Measurements from ENCODE around the gene STRAP.
A peak's percentile ranks its signal among the peaks of the same experiment; 100 is the strongest.

Gene STRAP

DNA sequence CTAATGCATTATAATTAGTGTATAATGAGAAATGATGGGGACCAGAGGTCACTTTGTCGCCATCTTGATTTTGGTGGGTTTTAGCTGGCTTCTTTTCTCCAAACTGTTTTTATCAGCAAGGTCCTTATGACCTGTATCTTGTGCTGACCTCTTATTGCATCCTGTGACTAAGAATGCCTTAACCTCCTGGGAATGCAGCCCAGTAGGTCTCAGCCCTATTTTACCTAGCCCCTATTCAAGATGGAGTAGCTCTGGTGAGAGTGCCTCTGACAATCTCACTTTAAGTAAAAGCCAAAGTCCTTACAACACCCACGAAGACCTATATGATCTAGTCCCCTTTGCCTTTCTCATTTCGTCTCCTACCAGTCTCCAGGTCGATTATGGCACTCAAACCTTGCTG lies 28.3 kb upstream of the STRAP start:
- no peak overlapping the region for H3K4me3 ChIP-seq
- peaks cover 0 to 32% (median 5%) of the 10 kb centered on the region in 4 donors for H3K4me1 ChIP-seq
- no peak overlapping the region for H3K27ac ChIP-seq
- no peaks in the 10 kb centered on the region for H3K9me3 ChIP-seq
- intact Hi-C loops (cut with DNase I; ENCODE audit: low total_unique reads) = no loop called here
- H3K36me3 ChIP-seq = no peaks in the 10 kb centered on the region
- no peak for DNase-seq
- TF ChIP-seq, protein P1, sequence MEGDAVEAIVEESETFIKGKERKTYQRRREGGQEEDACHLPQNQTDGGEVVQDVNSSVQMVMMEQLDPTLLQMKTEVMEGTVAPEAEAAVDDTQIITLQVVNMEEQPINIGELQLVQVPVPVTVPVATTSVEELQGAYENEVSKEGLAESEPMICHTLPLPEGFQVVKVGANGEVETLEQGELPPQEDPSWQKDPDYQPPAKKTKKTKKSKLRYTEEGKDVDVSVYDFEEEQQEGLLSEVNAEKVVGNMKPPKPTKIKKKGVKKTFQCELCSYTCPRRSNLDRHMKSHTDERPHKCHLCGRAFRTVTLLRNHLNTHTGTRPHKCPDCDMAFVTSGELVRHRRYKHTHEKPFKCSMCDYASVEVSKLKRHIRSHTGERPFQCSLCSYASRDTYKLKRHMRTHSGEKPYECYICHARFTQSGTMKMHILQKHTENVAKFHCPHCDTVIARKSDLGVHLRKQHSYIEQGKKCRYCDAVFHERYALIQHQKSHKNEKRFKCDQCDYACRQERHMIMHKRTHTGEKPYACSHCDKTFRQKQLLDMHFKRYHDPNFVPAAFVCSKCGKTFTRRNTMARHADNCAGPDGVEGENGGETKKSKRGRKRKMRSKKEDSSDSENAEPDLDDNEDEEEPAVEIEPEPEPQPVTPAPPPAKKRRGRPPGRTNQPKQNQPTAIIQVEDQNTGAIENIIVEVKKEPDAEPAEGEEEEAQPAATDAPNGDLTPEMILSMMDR (IDR thresholded peaks at IDR 0.05) = no peak
- no peaks in the 10 kb centered on the region for H3K27me3 ChIP-seq

DNA sequence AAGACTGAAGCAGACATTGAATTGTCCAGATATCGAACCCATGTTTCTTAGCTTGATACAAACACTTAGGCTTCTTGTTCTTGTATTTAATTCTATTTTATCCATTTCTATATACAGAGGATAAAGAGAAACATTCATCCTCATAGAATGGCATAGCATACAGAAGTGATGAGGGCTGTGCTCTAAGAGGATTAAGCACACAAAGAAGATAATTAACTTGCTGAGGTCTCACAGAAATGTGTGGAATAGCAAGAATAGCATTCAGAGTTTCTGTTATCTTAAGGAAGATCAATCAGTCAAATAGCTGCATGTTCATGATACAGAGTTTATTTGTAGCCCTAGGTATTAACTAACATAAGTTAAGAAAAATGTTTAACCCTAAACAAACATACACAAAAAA lies 27.3 kb upstream of the STRAP start:
- Histone ChIP-seq H3K36me3 (no peaks in the 10 kb centered on the region), H3K27ac (no peak overlapping the region), H3K4me3 (no peak overlapping the region), H3K27me3 (no peaks in the 10 kb centered on the region), H3K9me3 (no peaks in the 10 kb centered on the region), H3K4me1 (peaks cover 0 to 38% (median 5%) of the 10 kb centered on the region in 4 donors)
- intact Hi-C loops (cut with DNase I; ENCODE audit: low total_unique reads) = loop anchor here (5.0 kb wide), 1 partner anchor 578 kb away; no protein-coding TSS in a partner anchor
- TF ChIP-seq, protein P1 (IDR thresholded peaks at IDR 0.05) = no peak
- no peak for DNase-seq

DNA sequence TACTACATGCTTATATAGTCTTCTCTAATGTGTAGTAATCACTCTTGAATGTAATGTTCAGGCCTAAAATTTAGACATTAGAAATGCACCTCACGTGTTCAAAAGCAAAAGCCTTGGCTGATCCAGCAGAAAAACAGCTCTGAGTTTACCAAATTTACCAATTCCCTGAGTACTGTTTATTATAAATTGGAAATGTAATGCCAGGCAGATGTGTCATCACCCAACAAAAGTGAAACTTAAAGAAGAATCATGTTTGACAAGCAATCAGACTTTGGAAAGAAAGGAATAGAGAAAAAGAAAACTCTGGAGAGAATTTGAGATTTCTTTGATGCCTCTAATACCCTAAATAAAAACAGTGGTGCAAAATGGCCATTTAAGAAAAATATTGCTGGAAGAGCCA lies 26.5 kb upstream of the STRAP start:
- DNase-seq = no peak
- intact Hi-C loops (cut with DNase I; ENCODE audit: low total_unique reads) = loop anchor here (2.0 to 5.0 kb wide), 2 partner anchors 265 to 578 kb away; no protein-coding TSS in a partner anchor
- peak overlapping the region; percentile 16 to 44 for H3K27ac ChIP-seq
- H3K27me3 ChIP-seq = no peaks in the 10 kb centered on the region
- no peak overlapping the region for H3K4me3 ChIP-seq
- peaks cover 0 to 31% (median 5%) of the 10 kb centered on the region in 4 donors for H3K4me1 ChIP-seq
- no peaks in the 10 kb centered on the region for H3K36me3 ChIP-seq
- TF ChIP-seq, protein P1 (IDR thresholded peaks at IDR 0.05) = no peak
- no peaks in the 10 kb centered on the region for H3K9me3 ChIP-seq

DNA sequence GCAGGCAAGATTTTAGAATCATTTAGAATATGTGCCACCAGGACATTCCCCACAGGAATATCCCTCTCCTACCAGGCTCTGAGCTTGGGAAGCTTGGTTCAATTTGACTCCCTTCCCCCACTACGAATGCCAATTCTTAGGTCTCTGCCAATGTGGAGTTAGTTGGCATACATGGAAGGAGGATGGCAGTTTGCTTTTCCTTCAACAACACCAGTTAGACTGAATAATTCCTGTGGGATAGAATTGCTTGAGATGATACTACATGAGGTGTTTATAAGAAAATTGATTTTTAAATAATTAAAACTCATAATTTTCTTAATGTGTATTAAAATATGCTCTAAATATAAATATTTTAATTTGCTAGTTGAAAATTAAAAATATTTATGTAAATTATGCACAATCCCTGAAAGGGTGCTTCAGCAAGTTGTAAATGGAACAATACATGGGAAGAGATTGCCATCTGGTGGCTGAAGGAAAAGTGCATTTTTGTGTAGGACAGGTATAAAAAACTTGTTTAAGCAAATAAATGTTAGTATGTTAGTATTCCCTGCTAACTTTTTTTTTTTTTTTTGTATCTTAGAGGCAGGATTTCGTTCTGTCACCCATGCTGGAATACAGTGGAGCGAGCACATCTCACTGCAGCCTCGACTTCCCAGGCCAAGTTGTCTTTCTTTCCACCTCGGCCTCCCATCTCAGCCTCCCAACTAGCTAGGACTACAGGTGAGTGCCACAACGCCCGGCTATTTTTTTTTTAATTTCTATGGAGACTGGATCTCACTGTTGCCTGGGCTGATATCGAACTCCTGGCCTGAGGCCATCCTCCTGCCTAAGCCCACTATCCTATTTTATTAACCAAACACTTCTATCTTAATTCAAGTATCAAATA lies 25.8 kb upstream of the STRAP start:
- TF ChIP-seq, protein P1 (IDR thresholded peaks at IDR 0.05) = peak; percentile 78 to 90
- Histone ChIP-seq H3K27me3 (no peaks in the 10 kb centered on the region), H3K36me3 (no peaks in the 10 kb centered on the region), H3K9me3 (no peaks in the 10 kb centered on the region), H3K27ac (peak overlapping the region; percentile 16 to 44), H3K4me3 (no peak overlapping the region), H3K4me1 (peaks cover 0 to 24% (median 3%) of the 10 kb centered on the region in 4 donors)
- intact Hi-C loops (cut with DNase I; ENCODE audit: low total_unique reads) = loop anchor here (2.0 to 5.0 kb wide), 2 partner anchors 266 to 579 kb away; no protein-coding TSS in a partner anchor
- peak in 1 of 2 donors; percentile 36 for DNase-seq

DNA sequence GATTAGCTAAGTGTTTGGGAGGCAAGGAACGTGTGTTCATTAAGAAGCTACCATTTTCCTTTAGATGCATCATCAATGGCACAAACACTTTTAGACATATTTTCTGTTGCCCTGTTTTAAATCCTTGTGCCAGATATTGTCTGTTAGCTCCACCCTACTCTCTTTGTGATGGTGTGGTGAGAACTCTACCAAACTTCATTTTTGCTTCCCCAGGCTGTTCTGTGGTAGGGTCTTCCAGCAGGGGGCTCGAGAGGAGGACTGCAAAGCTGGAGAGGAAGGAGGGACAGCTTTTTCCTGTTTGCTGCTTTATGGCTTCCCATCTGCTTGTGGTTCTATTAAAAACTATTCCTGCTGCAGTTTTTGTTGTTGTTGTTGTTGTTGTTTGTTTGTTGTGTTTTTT lies 23.8 kb upstream of the STRAP start:
- no peak for DNase-seq
- Histone ChIP-seq H3K4me1 (peaks cover 0 to 24% (median 3%) of the 10 kb centered on the region in 4 donors), H3K4me3 (no peak overlapping the region), H3K36me3 (no peaks in the 10 kb centered on the region), H3K9me3 (no peaks in the 10 kb centered on the region), H3K27ac (no peak overlapping the region), H3K27me3 (no peaks in the 10 kb centered on the region)
- TF ChIP-seq, protein P1 (IDR thresholded peaks at IDR 0.05) = no peak
- intact Hi-C loops (cut with DNase I; ENCODE audit: low total_unique reads) = loop anchor here (5.0 kb wide), 1 partner anchor 581 kb away; no protein-coding TSS in a partner anchor
